Measurements from ENCODE around the gene RASA1.

Gene RASA1

GRCh38 chr5:87403899-87404298, 136.2 kb downstream of the RASA1 start:
- DNase-seq (ENCODE audit: low read depth) = no peak

DNA sequence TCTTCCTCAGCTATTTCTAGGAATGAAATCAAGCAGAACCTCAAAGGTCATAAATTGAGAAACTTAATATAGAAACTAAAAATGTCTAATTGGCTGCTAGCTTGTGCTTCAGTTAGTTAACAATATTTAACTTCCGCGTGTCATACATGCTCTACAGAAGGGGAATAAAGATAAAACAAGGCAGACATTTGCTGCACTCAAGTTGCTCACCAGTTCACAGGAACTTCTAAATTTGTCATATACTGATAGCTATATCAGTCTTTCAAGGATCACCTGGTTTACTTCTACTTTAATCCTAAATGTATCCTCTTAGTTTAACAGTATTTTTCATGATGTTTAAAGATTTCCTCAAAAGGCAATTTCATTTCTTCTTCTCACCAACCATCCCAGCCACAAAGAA, 136.7 kb downstream of the RASA1 start:
- no peak for DNase-seq (ENCODE audit: low read depth)

DNA sequence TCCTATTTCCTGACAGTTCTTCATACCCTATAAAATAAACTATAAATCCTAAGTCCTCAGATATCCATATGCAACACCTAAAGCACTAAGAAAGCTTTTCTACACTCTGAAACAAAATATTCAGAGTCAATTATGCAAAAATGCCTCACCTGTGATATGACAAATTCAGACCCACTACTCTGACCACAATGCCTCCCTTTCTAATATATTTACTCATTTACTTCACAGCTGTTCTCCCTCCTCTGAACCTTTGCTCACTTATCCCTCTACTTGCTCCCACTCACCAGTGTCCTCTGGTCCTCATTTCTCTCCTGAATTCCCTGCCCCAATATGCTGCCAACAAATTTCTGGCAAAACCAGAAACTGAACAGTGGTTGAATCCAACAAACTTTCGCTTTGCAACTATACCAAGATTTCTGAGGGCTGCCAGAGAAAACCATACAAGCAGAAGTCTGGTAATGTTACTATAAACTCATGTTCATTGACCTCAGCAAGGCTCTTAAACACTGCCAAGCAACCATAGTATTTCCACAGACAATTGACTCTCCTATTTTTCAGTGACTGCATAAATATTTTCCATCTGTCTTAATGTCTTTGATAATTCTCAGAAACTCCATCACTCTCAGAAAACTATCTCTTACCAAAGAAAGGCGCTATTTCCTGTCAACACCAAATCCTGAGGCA, 137.9 kb downstream of the RASA1 start:
- DNase-seq (ENCODE audit: low read depth) = no peak

GRCh38 chr5:87408204-87408603, 140.5 kb downstream of the RASA1 start:
- no peak for DNase-seq (ENCODE audit: low read depth)

DNA sequence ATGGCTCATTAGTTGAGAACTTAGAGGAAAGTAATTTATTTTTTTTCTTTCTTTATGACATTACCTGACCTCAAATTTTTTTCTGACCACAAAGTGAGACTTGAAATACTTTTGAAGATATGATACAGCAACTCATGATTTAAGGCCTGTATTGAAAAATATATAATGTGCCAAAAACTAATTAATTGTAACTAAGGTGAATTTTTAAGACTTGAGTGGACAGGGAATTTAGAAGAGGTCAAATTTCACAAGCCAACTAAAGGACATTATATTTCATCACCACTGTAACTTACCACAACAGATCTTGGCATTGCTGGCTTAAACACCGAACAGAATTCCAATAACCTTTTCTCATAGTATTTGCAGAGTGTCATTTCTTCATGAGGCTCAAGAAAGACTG, 143.2 kb downstream of the RASA1 start:
- DNase-seq (ENCODE audit: low read depth) = no peak

- DNase-seq (ENCODE audit: low read depth) = no peak
These were observed 143.9 kb downstream of the RASA1 start for GRCh38 chr5:87411586-87411972.

GRCh38 chr5:87411973-87412629, 144.4 kb downstream of the RASA1 start:
- DNase-seq (ENCODE audit: low read depth) = no peak

- peak; percentile 92 for DNase-seq (ENCODE audit: low read depth)
These were observed 145.1 kb downstream of the RASA1 start, which contains the start of gene CCNH for GRCh38 chr5:87412630-87413342. Gene CCNH (minus strand): TSS chr5:87412930. CDS start chr5:87412794, 136 bp downstream.

- no peak for DNase-seq (ENCODE audit: low read depth)
These were observed 145.6 kb downstream of the RASA1 start for GRCh38 chr5:87413343-87413645.

- DNase-seq (ENCODE audit: low read depth) = no peak
These were observed 150.8 kb downstream of the RASA1 start for GRCh38 chr5:87418506-87418905.

DNA sequence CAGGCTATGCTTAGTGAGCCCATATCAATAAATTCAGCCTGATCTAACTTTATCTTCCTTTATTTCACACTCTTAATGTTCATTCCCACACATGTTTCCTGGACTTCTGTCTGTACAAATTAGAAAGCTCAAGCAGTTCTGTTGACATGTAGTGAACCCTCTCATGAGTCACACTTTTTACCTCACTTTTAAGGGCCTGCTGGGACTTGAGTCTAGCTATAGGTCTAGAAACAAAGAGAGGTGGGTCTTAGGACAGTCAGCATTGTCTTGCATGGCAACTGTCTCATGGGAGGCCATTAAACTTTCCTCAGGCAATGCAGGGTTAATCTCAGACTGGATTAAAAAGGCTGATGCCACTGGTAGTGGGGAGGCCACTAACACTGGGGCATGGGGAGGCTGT, 153.6 kb downstream of the RASA1 start:
- DNase-seq (ENCODE audit: low read depth) = no peak

DNA sequence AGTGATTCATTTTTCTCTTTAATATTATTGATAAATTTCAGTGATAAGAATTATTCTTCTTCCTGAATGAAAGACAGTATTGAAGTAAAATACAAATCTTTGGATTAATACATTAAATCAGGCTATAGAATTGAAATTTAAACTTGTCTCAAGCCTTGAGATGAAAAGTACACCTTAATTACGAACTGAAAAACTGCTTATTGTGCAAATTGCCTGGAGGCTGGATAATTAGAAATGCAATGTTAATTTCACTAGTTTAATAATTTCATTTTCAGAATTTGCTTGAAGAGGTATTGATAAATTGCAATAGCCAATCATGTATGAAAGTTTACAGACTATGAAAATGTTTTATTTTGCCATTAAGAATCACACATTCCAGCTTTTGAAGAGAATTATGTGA, 156.1 kb downstream of the RASA1 start:
- DNase-seq (ENCODE audit: low read depth) = no peak

GRCh38 chr5:87430863-87431457, 163.3 kb downstream of the RASA1 start:
- DNase-seq (ENCODE audit: low read depth) = no peak

DNA sequence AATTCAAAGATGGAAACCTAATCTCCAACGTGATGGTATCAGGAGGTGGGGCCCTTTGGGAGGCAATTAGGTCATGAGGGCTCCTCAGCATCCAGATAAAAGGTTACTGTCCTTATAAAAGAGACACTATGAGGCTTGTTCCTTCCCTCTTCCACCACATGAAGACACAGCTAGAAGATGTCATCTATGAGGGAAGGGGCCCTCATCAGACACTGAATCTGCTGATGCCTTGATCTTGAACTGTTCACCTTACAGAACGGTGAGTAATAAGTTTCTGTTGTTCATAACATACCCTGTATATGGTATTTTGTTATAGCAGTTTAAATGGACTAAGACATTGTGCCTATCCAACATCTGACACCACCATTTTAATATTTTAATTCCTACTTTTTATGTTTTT, 164.8 kb downstream of the RASA1 start:
- DNase-seq (ENCODE audit: low read depth) = no peak

DNA sequence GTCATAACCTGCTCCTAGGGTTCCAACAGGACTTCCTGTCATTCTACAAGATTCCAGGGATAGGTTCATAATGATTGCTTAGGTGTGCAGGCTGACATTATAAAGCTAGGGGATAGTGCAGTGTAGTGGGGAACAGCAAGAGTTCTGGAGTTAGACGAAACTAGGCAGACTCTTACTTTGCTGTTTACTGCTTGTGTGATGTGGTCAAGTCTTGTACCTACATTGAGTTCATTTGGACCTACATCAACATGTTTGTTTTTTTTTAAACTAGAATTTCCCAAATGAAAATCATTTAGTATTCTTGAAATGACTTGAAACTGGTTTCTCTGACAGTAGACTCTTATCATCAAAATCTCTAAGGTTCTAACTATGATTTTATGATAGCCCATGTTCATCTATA, 166.3 kb downstream of the RASA1 start:
- no peak for DNase-seq (ENCODE audit: low read depth)

DNA sequence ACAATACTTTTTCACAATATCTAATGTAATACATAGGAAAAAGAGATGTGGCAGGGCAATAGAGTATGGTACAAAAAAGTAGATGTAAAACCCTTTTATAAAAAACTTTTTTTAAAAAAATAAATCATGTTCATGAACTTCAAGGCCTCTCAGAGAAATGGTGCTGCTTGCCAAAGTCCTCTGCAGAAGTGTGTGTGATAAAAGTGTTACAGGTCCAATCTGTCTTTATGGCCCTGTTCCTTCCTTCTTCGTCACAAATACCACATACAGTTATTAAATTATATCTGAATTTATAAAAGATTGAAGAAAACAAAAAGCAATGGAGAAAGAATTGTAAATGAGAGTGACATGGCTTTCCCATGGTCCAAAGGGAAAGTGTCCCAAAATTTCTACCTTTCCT, 166.8 kb downstream of the RASA1 start:
- no peak for DNase-seq (ENCODE audit: low read depth)

DNA sequence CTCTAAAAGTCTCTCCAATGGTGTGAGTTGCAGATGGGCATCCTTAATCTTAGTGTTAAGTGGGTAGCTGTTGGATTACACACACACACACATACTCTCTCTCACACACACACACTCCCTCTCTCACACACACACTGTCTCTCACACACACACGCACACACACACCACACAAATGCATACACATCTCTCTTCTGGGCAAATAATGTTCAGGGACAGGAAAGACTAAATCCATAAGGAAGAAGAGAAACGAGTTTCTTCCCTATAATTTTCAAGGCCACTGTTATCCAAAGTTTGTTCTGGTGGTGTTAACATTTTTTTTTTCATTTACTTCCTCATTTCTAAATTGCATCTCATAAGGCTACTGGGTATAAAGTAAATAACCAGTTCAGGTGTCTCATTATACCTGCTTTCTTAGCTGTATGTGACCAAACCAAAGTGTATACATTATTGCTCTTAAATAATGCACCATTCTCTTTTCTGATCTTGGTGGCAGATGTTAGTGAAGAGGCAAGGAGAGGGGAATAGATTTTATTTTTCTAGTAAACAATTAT, 167.5 kb downstream of the RASA1 start:
- no peak for DNase-seq (ENCODE audit: low read depth)

GRCh38 chr5:87437724-87438123, 170.0 kb downstream of the RASA1 start:
- DNase-seq (ENCODE audit: low read depth) = no peak

GRCh38 chr5:87438231-87438630, 170.5 kb downstream of the RASA1 start:
- DNase-seq (ENCODE audit: low read depth) = no peak
